H1 (cell line): ENCODE results near the gene SMARCE1. TPM values are rescaled to one million over a fixed set of nuclear protein-coding genes. Genes with fewer than 3 reads are reported as not detected.

ENCODE experiments used
- polyA plus RNA-seq, 7 experiments: library from polyadenylated mRNA; depleted of rRNA in 3 of 7; stranded (reverse) in 5 of 7; unstranded in 2 of 7; fragments of >200 nt in 5 of 7; fragments of 200-250 nt in 2 of 7; gene quantifications; 1 replicate in 5 of 7; 2 replicates in 1 of 7; 4 replicates in 1 of 7; pipeline versions ENCODE4 v1.2.1 to v1.2.3, GENCODE V29; 2011 to 2013; ENCODE audit warnings: missing spikeins in 2 of 7, mixed read lengths in 2 of 7
- total RNA-seq: library from RNA; stranded (reverse); fragmentation: NEBNext Ultra II Directional; extraction: Animal tissue kit (Norgen Biotek cat#: 25700); gene quantifications from 2 replicates; pipeline ENCODE4 v1.2.1, GENCODE V29; 2021
- TF ChIP-seq, protein P1 (sequence below), 3 experiments: IDR thresholded peaks; 1 replicate in 2 of 3; 2 replicates in 1 of 3; pipeline versions ENCODE4 v1.5.1 to v1.6.1; 2011; ENCODE audit warnings: low read length in 3 of 3, mild to moderate bottlenecking in 3 of 3, inconsistent platforms in 2 of 3, low read depth in 1 of 3, moderate library complexity in 1 of 3; ENCODE audit not compliant: insufficient read depth in 1 of 3; ENCODE audit errors: control extremely low read depth in 1 of 3

SMARCE1 gene
- total and polyA plus RNA-seq, 2 of the 8 experiments (the other 6 are each of a cell fraction or from before 2014, with no cell fraction given), result 30.7 to 131 TPM

DNA sequence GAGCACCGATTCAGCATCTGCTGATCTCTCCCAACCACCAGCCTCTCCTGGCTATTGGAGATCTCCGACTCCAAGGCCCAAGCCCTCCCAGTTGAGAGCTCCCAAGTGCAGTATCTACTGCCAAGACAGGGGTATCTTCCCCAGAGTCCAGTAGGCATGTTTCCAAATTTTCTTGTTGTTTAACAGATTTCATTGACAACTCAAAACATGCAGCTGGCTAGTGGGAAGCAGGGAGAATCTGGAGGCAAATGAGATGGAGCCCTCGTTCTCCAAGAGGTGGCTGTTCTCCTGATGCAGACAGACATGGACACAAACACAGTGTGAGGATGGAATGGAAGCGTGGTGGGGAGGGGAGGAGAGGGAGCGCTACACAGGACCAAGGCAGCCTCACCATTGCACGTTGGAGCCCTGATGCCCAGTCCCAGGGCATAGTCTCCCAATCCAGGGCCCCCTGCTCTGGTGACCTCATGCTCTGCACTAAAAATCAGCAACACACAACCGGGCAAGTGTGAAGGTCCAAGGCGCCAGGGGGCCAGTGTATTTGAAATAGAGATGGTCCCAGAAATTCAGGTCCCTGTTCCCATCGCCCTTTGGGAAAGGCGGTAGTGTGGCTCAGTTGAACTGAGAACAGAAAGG is 31.7 kb downstream of the SMARCE1 start (continued):
- TF ChIP-seq, protein P1, sequence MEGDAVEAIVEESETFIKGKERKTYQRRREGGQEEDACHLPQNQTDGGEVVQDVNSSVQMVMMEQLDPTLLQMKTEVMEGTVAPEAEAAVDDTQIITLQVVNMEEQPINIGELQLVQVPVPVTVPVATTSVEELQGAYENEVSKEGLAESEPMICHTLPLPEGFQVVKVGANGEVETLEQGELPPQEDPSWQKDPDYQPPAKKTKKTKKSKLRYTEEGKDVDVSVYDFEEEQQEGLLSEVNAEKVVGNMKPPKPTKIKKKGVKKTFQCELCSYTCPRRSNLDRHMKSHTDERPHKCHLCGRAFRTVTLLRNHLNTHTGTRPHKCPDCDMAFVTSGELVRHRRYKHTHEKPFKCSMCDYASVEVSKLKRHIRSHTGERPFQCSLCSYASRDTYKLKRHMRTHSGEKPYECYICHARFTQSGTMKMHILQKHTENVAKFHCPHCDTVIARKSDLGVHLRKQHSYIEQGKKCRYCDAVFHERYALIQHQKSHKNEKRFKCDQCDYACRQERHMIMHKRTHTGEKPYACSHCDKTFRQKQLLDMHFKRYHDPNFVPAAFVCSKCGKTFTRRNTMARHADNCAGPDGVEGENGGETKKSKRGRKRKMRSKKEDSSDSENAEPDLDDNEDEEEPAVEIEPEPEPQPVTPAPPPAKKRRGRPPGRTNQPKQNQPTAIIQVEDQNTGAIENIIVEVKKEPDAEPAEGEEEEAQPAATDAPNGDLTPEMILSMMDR (IDR thresholded peaks at IDR 0.05; ENCODE audit: control extremely low read depth in 1 of 3, insufficient read depth in 1 of 3, low read depth in 1 of 3, low read length in 3 of 3), result no peak
